HG03196 (cell line): ENCODE results near the gene RBFOX1.

Experiments
- ATAC-seq: cut with Tn5 transposase; IDR thresholded peaks from one replicate; pipeline ENCODE4 v1.9.1; 2021; ENCODE audit not compliant: unreplicated experiment

RBFOX1 gene

GRCh38 chr16:7408700-7409365, 76.2 kb downstream of the RBFOX1 start:
- no peak for ATAC-seq

- no peak for ATAC-seq
These were observed 86.8 kb downstream of the RBFOX1 start for GRCh38 chr16:7419441-7419840.

- ATAC-seq: no peak
These were observed 87.4 kb downstream of the RBFOX1 start for GRCh38 chr16:7420079-7420478.

GRCh38 chr16:7420843-7421242, 88.2 kb downstream of the RBFOX1 start:
- no peak for ATAC-seq

- ATAC-seq: no peak
These were observed 88.9 kb downstream of the RBFOX1 start for GRCh38 chr16:7421578-7421977.

GRCh38 chr16:7422036-7422888, 89.6 kb downstream of the RBFOX1 start:
- no peak for ATAC-seq

GRCh38 chr16:7423434-7424044, 90.9 kb downstream of the RBFOX1 start:
- no peak for ATAC-seq

- no peak for ATAC-seq
These were observed 93.5 kb downstream of the RBFOX1 start for GRCh38 chr16:7426161-7426560.

- no peak for ATAC-seq
These were observed 99.1 kb downstream of the RBFOX1 start for GRCh38 chr16:7431723-7432122.

- ATAC-seq: no peak
These were observed 103.7 kb downstream of the RBFOX1 start for GRCh38 chr16:7436306-7436705.

GRCh38 chr16:7437135-7437804, 104.6 kb downstream of the RBFOX1 start:
- ATAC-seq: no peak

- no peak for ATAC-seq
These were observed 105.2 kb downstream of the RBFOX1 start for GRCh38 chr16:7437843-7438242.

GRCh38 chr16:7438601-7439000, 106.0 kb downstream of the RBFOX1 start:
- ATAC-seq: no peak

- no peak for ATAC-seq
These were observed 106.9 kb downstream of the RBFOX1 start for GRCh38 chr16:7439518-7439917.

- ATAC-seq: no peak
These were observed 108.3 kb downstream of the RBFOX1 start for GRCh38 chr16:7440886-7441400.

GRCh38 chr16:7442050-7442449, 109.4 kb downstream of the RBFOX1 start:
- ATAC-seq: no peak

- ATAC-seq: no peak
These were observed 110.5 kb downstream of the RBFOX1 start for GRCh38 chr16:7443142-7443541.

GRCh38 chr16:7443648-7444365, 111.2 kb downstream of the RBFOX1 start:
- no peak for ATAC-seq

- no peak for ATAC-seq
These were observed 116.7 kb downstream of the RBFOX1 start for GRCh38 chr16:7449306-7449705.

GRCh38 chr16:7449808-7450207, 117.2 kb downstream of the RBFOX1 start:
- ATAC-seq: no peak

GRCh38 chr16:7450440-7450839, 117.8 kb downstream of the RBFOX1 start:
- no peak for ATAC-seq
